ENCODE data around the gene FAM193B. TPM values are rescaled to one million over a fixed set of nuclear protein-coding genes. Genes with fewer than 3 reads are reported as not detected.

FAM193B gene
- total and polyA plus RNA-seq, 2 of the 13 experiments (the other 11 are each of a cell fraction or from before 2014, with no cell fraction given), result 21.2 to 40.9 TPM

- TF ChIP-seq MAZ (IDR thresholded peaks at IDR 0.05; ENCODE audit: borderline replicate concordance, low read depth, low read length) (no peak), MAZ (CRISPR knock-in tag; IDR thresholded peaks at IDR 0.05; ENCODE audit: low read depth) (0 out of 2 replicates have a peak, but pooled peaks have one; percentile 19), ZNF503 (CRISPR knock-in tag; IDR thresholded peaks at IDR 0.05) (no peak), NONO (IDR thresholded peaks at IDR 0.05) (no peak), NONO (CRISPR knock-in tag; conservative IDR thresholded peaks at IDR 0.05) (no peak), PCBP1 (IDR thresholded peaks at IDR 0.05; ENCODE audit: borderline replicate concordance, low read depth, low read length) (no peak), ZNF292 (CRISPR knock-in tag; IDR thresholded peaks at IDR 0.05; ENCODE audit: borderline replicate concordance, low read depth) (no peak), KDM2A (CRISPR knock-in tag; IDR thresholded peaks at IDR 0.05; ENCODE audit: borderline replicate concordance, low read depth) (0 out of 2 replicates have a peak, but pooled peaks have one; percentile 24), RBFOX2 (IDR thresholded peaks at IDR 0.05; ENCODE audit: low read depth, low read length) (peak; percentile 41; the same call in 1 of the 2 replicates), ZFP36L1 (CRISPR knock-in tag; IDR thresholded peaks at IDR 0.05) (no peak), MTA1 (CRISPR knock-in tag; IDR thresholded peaks at IDR 0.05; ENCODE audit: borderline replicate concordance) (no peak), ZXDC (CRISPR knock-in tag; IDR thresholded peaks at IDR 0.05) (no peak), IRF2 (CRISPR knock-in tag; IDR thresholded peaks at IDR 0.05) (0 out of 2 replicates have a peak, but pooled peaks have one; percentile 17)
- TF ChIP-seq, protein P1, sequence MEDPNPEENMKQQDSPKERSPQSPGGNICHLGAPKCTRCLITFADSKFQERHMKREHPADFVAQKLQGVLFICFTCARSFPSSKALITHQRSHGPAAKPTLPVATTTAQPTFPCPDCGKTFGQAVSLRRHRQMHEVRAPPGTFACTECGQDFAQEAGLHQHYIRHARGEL (CRISPR knock-in tag; IDR thresholded peaks at IDR 0.05), result no peak
- TF ChIP-seq, protein P2, sequence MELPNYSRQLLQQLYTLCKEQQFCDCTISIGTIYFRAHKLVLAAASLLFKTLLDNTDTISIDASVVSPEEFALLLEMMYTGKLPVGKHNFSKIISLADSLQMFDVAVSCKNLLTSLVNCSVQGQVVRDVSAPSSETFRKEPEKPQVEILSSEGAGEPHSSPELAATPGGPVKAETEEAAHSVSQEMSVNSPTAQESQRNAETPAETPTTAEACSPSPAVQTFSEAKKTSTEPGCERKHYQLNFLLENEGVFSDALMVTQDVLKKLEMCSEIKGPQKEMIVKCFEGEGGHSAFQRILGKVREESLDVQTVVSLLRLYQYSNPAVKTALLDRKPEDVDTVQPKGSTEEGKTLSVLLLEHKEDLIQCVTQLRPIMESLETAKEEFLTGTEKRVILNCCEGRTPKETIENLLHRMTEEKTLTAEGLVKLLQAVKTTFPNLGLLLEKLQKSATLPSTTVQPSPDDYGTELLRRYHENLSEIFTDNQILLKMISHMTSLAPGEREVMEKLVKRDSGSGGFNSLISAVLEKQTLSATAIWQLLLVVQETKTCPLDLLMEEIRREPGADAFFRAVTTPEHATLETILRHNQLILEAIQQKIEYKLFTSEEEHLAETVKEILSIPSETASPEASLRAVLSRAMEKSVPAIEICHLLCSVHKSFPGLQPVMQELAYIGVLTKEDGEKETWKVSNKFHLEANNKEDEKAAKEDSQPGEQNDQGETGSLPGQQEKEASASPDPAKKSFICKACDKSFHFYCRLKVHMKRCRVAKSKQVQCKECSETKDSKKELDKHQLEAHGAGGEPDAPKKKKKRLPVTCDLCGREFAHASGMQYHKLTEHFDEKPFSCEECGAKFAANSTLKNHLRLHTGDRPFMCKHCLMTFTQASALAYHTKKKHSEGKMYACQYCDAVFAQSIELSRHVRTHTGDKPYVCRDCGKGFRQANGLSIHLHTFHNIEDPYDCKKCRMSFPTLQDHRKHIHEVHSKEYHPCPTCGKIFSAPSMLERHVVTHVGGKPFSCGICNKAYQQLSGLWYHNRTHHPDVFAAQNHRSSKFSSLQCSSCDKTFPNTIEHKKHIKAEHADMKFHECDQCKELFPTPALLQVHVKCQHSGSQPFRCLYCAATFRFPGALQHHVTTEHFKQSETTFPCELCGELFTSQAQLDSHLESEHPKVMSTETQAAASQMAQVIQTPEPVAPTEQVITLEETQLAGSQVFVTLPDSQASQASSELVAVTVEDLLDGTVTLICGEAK (IDR thresholded peaks at IDR 0.05), result no peak
- TF ChIP-seq, protein P2 (CRISPR knock-in tag; IDR thresholded peaks at IDR 0.05), result no peak
These were observed 80.8 kb downstream of the FAM193B start, which contains the start of gene DBN1 (continued) for GRCh38 chr5:177473443-177474001.
